GM18907 (cell line): Measurements from ENCODE around the gene TAGLN2.

Source experiments
- ATAC-seq: cut with Tn5 transposase; IDR thresholded peaks from one replicate; pipeline ENCODE4 v1.9.1; 2021; ENCODE audit warnings: mild to moderate bottlenecking, moderate library complexity; ENCODE audit not compliant: unreplicated experiment

TAGLN2 gene

GRCh38 chr1:159922511-159923202 lies 2.6 kb downstream of the TAGLN2 start:
- peak; percentile 6 for ATAC-seq

- ATAC-seq, result peak; percentile 25
Observed at GRCh38 chr1:159921700-159922504, 3.4 kb downstream of the TAGLN2 start.

- peak; percentile 24 for ATAC-seq
Observed at GRCh38 chr1:159921251-159921650, 4.1 kb downstream of the TAGLN2 start.

GRCh38 chr1:159920651-159921050 lies 4.7 kb downstream of the TAGLN2 start:
- ATAC-seq, result no peak

- no peak for ATAC-seq
Observed at GRCh38 chr1:159920202-159920601, 5.1 kb downstream of the TAGLN2 start.

- no peak for ATAC-seq
Observed at GRCh38 chr1:159919236-159919865, 6.0 kb downstream of the TAGLN2 start.

GRCh38 chr1:159918352-159919200 lies 6.7 kb downstream of the TAGLN2 start:
- no peak for ATAC-seq

GRCh38 chr1:159917533-159918351 lies 7.6 kb downstream of the TAGLN2 start:
- ATAC-seq, result no peak

GRCh38 chr1:159916242-159917051 lies 8.9 kb downstream of the TAGLN2 start:
- ATAC-seq, result no peak

GRCh38 chr1:159915571-159916241 lies 9.6 kb downstream of the TAGLN2 start:
- no peak for ATAC-seq

GRCh38 chr1:159914252-159915018 lies 10.9 kb downstream of the TAGLN2 start:
- ATAC-seq, result no peak

GRCh38 chr1:159913451-159914192 lies 11.7 kb downstream of the TAGLN2 start:
- no peak for ATAC-seq

GRCh38 chr1:159911326-159912070 lies 13.8 kb downstream of the TAGLN2 start:
- ATAC-seq, result no peak

- ATAC-seq, result no peak
Observed at GRCh38 chr1:159908031-159908940, 17.0 kb downstream of the TAGLN2 start.

GRCh38 chr1:159906960-159907359 lies 18.3 kb downstream of the TAGLN2 start:
- no peak for ATAC-seq
